Frontal cortex (tissue), 4 donors: Measurements from ENCODE around the gene CCAR1. TPM values are rescaled to one million over a fixed set of nuclear protein-coding genes. Genes with fewer than 3 reads are reported as not detected.
"Not testable (repeated sequence)": the region's sequence is repeated elsewhere in the genome, so short reads cannot be mapped to it uniquely, and the experiment has no call there.

ENCODE experiments used
- DNase-seq, 2 donors: peaks; one replicate each; pipeline ENCODE4 v3.0.0; 2012; ENCODE audit warnings: low spot score in 2 of 2
- FAIRE-seq: peaks from 2 replicates; lab custom pipeline; 2012; peaks lifted over from hg19 to GRCh38; lab: Jason Lieb, UNC
- total RNA-seq: library from RNA; depleted of rRNA; stranded (reverse); fragments of >200 nt; gene quantifications from one replicate; pipeline ENCODE4 v1.2.3, GENCODE V29; 2014
- donor health status: control.
- donor health status: control.
- donor health status: control.

Gene CCAR1
- total RNA-seq, 1 donor from 2014 or later, result 45.2 TPM

GRCh38 chr10:68752711-68753350 is 31.8 kb downstream of the CCAR1 start:
- FAIRE-seq, result no peak
- no peak for DNase-seq

- DNase-seq, result no peak
- FAIRE-seq, result no peak
Observed at GRCh38 chr10:68756246-68756645, 35.2 kb downstream of the CCAR1 start.

DNA sequence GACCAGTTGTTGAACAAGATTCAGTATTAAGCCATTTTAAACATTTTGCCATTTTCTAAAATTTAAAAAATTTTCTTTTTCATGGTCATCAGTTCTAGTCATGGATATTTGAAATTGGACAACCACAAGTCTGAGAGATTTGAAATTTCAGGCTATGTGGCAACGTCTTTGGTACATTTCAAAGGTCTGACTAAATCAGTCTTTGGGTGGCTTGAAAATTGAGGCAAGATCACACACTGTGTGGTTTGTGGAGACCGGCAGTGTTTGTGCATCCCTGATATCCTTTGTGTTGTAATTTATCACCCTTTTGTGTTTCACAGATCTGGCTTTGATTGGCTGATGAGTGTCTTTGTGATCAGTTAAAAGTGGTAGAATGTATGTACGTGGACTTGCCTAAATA is 35.7 kb downstream of the CCAR1 start:
- FAIRE-seq, result no peak
- DNase-seq, result no peak

GRCh38 chr10:68759223-68759863 is 38.3 kb downstream of the CCAR1 start:
- FAIRE-seq, result no peak
- DNase-seq, result no peak

DNA sequence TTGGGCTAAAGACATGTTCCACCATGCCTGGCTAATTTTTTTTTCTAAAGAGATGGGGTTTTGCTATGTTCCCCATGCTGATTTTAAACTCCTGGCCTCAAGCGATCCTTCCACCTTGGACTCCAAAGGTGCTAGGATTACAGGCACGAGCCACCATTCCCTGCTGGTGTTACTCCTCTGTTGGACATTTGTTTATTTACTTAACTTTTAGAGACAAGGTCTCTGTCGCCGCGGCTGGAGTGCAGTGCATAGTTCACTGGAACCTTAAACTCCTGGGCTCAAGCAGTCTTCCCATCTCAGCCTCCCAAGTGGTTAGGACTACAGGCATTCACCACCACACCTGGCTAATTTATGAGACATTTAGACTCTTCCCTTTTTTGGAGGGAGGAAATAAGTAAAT is 38.9 kb downstream of the CCAR1 start:
- FAIRE-seq, result no peak
- DNase-seq, result no peak

- not testable (repeated sequence) for FAIRE-seq
Observed at GRCh38 chr10:68767407-68767806, 46.4 kb downstream of the CCAR1 start.

DNA sequence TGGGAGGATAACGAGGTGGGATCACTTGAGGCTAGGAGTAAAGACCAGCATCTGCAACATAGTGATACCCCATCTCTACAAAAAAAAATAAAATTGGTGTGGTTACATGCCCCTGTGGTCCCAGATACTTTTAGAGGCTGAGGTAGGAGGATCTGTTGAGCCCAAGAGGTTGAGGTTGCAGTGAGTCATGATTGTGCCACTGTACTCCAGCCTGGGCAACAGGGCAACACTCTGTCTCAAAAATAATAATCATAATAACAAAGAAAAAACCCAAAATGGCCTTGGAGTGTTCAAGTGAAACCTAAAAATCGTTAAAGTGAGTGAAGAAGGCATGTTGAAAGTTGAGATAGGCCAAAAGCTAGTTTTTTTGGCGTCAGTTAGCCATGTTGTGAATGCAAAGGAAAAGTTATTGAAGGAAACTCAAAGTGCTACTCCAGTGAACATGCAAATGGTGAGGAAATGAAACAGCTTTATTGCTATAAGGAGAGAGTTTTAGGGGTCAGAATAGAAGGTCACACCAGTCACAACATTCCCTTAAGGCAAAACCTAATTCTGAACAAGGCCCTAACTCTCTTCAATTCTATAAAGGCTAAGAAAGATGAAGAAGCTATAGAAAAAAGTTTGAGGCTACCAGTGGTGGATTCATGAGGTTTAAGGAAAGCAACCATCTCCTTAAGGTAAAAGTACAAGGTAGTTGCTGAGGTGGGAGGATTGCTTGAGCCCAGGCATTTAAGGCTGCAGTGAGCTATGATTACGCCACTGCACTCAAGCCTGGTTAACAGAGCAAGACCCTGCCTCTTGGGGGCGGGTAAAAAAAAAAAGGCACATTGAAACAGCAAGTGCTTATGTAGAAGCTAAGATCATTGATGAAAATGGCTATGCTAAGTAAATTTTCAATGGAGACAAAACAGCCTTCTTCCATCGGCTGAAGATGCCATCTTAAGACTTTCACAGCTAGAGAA is 60.9 kb downstream of the CCAR1 start:
- no peak for DNase-seq
- FAIRE-seq, result no peak

More at GRCh38 chr10:68767407-68767806, 46.4 kb downstream of the CCAR1 start:
- DNase-seq, result not testable (repeated sequence)

DNA sequence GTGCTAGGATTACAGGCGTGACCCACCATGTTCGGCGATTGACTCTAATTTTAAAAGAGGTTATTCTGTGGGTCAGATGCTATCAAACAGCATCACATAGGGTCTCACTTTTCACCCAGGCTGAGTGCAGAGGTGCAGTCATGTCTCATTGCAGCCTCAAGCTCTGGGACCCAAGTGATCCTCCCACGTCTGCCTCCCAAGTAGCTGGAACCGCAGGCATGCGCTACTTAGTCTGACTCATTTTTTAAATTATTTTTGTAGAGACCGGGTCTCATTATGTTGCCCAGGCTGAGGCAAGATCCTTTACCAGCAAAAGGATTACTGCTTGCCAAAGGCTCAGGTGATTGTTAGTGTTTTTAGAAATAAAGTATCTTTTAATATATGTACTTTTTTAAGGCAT is 63.4 kb downstream of the CCAR1 start:
- DNase-seq, result no peak

DNA sequence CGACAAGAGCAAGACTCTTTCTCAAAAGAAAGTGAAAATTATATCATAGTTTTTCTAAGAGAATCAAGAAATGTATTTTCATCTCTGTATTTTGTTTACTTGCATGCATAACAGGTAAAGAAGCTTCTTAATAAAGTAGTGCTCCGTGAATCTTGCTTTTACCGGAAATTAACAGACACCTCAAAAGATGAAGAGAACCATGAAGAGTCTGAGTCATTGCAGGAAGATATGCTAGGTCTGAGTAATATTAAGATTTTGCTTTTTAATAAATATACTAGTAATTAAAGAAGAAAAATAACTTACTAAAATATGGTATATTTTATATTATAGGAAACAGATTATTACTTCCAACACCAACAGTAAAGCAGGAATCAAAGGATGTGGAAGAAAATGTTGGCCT is 66.8 kb downstream of the CCAR1 start:
- DNase-seq (no peak), FAIRE-seq (no peak)

More for the DNA sequence above, 63.4 kb downstream of the CCAR1 start:
- no peak for FAIRE-seq

DNA sequence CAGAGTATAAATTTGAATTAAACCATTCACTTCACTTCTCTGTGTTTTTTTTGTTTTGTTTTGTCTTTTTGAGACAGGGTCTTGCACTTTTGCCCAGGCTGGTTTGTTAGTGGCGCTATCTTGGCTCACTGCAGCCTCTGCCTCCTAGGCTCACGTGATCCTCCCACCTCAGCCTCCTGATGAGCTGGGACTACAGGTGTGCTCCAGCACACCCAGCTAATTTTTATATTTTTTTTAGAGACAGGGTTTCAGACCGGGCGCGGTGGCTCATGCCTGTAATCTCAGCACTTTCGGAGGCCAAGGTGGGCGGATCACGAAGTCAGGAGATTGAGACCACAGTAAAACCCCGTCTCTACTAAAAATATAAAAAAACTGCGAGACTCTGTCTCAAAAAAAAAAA is 69.4 kb downstream of the CCAR1 start:
- DNase-seq, result no peak
- FAIRE-seq, result no peak

DNA sequence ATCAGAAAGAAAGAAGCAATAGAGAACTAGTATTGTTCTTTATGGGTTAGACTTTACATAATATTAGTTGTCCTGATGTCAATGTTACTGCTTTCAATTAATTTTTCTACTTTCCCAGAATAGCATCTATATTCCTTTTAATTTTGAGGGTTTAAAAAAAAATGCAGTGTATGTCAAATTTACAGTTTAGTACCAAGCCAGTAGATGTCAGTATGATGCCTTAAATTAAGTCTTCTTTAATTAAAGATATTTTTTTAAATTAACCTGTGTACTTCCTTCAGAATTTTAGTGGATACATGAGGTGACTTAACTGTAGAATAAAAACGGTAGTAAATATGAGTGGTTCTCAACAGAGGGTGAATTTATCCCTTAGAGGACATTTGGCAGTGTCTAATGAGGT is 71.1 kb downstream of the CCAR1 start:
- DNase-seq, result no peak
- no peak for FAIRE-seq

DNA sequence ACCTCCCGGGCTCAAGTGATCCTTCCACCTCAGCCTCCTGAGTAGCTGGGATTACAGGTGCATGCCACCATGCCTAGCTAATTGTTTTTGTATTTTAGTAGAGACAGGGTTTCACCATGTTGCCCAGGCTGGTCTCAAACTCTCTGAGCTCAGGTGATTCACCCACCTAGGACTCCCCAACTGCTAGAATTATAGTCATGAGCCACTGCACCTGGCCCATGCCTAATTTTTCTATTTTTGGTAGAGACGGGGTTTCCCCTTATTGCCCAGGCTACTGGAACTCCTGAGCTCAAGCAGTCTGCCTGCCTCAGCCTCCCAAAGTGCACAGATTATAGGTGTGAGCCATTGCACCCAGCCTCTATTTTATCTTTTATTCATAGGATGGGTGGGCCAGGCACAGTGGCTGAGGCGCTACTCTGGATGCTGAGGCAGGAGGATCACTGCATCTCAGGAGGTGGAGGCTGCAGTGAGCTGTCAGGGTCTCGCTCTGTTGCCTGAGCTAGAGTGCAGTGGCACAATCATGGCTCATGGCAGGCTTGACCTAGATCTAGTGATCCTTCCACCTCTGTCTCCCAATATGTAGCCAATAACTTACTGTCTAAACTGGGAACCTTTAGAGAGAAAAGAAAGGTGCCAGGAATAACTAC is 75.0 kb downstream of the CCAR1 start:
- FAIRE-seq, result no peak

DNA sequence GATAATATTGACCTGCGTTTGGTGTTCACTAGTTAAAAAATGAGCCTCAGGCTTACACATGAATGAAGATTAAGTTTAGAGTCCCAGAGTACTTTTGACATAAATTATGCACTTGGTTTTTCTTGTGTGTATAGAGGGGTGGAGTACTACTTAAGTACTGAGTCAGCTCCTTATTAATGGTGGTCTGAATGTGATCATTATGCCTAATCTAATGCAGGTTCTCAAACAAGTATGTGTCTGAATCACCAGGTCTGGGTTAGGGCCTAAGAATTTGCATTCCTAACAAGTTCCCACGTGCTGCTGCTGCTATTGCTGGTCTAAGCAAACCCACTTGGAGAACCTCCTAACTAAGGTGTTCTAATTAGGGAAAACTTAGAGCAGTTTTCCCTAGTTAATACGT is 75.6 kb downstream of the CCAR1 start:
- DNase-seq (no peak), FAIRE-seq (no peak)

More for the DNA sequence above, 75.0 kb downstream of the CCAR1 start:
- DNase-seq, result no peak

- DNase-seq, result no peak
- no peak for FAIRE-seq
Observed at GRCh38 chr10:68800211-68800610, 79.2 kb downstream of the CCAR1 start.

DNA sequence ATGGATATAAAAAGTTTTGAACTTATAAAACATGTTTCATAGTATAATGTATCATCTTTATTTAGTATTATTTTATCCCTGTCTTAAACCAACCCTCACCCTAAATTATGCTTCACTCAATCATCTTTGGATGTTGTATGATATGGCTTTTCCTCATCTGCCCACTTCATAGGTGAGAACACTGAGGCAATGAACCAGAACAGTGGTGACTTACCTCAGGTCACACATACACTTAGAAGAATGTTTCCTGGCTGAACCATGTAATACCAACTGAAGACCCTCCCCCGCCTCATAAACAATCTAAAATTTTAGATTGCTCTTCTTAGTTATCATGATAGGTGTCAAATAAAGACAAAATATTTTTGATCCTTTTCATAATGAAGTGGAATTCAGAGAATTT is 83.7 kb downstream of the CCAR1 start:
- no peak for DNase-seq
- no peak for FAIRE-seq

- not testable (repeated sequence) for FAIRE-seq, DNase-seq
Observed at GRCh38 chr10:68810830-68811229, 89.8 kb downstream of the CCAR1 start.

DNA sequence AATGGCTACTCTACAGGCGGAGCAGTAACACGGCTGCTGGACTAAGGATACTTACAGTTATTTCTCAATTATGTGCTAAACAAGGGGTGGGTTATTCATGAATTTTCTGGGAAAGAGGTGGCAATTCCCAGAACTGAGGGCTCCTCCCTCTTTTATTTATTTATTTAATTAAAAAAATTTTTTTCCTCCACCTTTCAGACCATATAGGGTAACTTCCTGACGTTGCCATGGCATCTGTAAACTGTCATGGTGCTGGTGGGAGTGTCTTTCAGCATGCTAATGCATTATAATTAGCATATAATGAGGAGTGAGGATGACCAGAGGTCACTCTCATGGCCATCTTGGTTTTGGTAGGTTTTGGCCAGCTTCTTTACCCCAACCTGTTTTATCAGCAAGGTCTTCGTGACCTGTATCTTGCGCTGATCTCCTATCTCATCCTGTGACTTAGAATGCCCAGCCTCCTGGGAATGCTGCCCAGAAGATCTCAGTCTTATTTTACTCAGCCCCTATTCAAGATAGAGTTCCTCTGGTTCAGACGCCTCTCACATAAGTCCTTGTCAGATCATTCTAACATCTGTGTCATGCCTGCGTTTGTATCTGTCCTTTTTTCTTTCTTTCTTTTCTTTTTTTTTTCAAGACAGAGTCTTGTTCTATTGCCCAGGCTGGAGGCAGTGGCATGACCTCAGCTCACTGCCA is 90.4 kb downstream of the CCAR1 start:
- DNase-seq (no peak), FAIRE-seq (no peak)

GRCh38 chr10:68812420-68812819 is 91.4 kb downstream of the CCAR1 start:
- FAIRE-seq (no peak), DNase-seq (no peak)

DNA sequence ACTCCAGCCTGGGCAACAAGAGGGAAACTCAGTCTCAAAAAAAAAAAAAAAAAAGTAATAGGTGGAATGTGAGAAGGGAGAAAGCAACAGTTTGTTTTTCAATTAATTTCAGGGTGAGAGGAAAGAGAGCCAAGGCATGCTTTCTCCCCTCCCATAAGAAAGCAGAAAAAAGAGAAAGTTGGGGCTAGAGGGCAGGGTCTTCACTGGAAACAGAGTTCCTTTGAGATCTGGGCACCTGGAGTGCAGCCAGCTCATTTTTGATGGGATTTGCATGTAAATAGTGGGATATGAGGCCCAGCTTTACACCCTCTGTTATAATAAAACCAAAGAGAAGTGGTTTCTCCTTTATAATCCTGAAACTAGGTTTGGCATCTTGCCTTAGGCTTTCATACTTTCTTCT is 92.5 kb downstream of the CCAR1 start:
- DNase-seq (no peak), FAIRE-seq (no peak)
